TTC549 (cell line): ENCODE results near the gene TMEM131.
"Not testable (repeated sequence)": the region's sequence is repeated elsewhere in the genome, so short reads cannot be mapped to it uniquely, and the experiment has no call there.

Source experiments
- FAIRE-seq: peaks from 2 replicates; lab custom pipeline; 2012; peaks lifted over from hg19 to GRCh38; lab: Jason Lieb, UNC

The TMEM131 gene, protein sequence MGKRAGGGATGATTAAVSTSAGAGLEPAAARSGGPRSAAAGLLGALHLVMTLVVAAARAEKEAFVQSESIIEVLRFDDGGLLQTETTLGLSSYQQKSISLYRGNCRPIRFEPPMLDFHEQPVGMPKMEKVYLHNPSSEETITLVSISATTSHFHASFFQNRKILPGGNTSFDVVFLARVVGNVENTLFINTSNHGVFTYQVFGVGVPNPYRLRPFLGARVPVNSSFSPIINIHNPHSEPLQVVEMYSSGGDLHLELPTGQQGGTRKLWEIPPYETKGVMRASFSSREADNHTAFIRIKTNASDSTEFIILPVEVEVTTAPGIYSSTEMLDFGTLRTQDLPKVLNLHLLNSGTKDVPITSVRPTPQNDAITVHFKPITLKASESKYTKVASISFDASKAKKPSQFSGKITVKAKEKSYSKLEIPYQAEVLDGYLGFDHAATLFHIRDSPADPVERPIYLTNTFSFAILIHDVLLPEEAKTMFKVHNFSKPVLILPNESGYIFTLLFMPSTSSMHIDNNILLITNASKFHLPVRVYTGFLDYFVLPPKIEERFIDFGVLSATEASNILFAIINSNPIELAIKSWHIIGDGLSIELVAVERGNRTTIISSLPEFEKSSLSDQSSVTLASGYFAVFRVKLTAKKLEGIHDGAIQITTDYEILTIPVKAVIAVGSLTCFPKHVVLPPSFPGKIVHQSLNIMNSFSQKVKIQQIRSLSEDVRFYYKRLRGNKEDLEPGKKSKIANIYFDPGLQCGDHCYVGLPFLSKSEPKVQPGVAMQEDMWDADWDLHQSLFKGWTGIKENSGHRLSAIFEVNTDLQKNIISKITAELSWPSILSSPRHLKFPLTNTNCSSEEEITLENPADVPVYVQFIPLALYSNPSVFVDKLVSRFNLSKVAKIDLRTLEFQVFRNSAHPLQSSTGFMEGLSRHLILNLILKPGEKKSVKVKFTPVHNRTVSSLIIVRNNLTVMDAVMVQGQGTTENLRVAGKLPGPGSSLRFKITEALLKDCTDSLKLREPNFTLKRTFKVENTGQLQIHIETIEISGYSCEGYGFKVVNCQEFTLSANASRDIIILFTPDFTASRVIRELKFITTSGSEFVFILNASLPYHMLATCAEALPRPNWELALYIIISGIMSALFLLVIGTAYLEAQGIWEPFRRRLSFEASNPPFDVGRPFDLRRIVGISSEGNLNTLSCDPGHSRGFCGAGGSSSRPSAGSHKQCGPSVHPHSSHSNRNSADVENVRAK (N-terminal part only)

DNA sequence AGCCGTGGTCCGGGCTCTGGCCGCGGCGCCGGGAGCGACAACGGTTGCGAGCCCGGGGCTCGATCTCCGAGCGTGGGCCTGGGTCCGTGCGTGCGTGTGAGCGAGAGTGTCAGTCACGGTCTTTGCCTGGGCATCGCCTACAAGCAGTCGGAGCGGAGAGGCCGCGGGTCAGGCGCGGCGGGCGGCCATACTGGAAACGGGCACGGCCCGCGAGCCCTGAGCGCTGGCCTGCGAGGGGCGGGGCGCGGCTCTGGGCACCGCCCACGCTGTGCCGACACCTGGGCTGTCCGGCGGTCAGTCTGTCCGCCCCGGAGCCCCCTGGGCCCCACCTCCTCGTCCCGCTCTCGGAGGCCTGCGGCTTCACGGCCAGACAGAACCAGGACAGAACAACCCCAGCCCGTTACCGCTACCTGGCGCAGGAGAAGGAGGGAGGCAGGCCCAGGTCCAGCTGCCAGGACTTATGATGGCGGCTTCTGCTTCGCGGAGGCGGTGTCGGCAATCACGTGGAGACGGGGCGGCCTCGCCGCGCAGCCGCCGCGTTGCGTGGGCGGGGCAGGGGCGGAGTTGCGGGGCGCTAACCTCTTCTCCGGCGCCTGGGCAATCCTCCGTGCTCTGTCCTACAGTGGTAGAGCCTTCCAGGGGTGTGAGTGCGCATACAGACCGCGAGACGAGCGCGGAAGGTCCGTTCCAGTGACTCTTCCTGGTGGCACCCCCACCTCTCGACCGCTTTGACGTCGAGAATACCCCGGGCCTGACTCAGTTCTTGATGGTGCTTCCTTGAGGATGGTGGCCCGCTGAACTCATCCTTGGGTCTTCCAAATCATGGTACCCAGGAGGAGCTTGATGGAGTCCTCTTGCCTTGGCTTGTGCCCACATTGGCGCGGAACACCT is at the start of gene TMEM131:
TSS of gene TMEM131 (minus strand) at position 215 of the 891 bp plus-strand sequence. CDS start 286 bp downstream, outside the sequence.
- FAIRE-seq: no peak

DNA sequence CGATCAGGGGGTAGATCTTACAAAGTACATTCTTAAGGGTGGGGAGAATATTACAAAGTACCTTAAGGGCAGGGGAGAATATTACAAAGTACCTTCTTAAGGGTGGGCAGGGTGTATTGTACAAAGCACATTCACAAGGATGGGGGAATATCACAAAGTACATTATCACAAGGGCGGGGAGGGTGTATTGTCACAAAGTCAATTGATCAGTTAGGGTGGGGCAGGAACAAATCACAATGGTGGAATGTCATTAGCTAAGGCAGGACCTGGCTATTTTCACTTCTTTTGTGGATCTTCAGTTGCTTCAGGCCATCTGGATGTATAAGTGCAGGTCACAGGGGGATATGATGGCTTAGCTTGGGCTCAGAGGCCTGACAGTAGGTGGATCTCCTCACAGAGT is 49.0 kb upstream of the TMEM131 start:
- FAIRE-seq: not testable (repeated sequence)

DNA sequence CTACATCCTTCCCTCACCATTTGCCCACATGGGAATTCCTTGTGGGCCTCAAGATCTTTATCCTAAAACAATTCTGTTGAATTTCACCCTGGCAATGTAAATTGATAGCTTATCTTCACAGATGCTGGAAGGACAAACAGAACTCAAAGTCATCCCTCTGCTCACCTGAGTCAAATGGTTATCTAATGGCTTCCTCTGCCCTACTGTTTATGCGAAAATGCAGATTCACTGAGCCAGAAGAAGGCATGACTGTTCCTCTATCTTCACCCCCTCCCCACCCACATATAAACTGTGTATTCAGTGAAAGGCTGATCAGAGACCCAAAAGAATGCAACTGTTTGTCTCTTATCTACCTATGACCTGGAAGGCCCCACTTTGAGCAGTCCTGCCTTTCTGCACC is 47.4 kb upstream of the TMEM131 start:
- no peak for FAIRE-seq

DNA sequence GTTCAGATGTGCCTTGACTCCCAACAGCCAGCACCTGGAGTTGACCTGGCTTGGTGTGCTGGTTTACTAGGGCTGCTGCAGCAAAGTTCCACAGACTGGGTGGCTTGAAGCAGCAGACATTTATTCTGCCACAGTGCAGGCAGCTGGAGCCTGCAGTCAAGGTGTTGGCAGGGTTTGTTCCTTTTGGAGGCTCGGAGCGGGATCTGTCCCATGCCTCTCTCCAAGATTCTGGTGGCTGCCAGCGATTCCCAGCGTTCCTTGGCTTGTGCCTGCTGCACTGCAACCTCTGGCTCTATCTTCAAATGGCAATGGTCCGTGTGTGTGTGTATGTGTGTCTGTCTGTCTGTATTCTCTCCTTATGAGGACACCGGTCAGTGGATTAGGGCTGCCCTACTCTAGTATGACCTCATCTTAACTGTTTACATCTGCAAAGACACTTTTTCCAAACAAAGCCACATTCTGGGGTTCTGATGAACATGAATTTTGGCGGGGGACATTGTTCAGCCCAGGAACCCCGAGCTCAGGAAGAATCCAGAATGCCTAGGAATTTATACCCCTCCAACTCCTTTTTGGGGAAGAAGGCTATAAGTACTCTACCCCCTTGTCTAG is 44.7 kb upstream of the TMEM131 start:
- no peak for FAIRE-seq

DNA sequence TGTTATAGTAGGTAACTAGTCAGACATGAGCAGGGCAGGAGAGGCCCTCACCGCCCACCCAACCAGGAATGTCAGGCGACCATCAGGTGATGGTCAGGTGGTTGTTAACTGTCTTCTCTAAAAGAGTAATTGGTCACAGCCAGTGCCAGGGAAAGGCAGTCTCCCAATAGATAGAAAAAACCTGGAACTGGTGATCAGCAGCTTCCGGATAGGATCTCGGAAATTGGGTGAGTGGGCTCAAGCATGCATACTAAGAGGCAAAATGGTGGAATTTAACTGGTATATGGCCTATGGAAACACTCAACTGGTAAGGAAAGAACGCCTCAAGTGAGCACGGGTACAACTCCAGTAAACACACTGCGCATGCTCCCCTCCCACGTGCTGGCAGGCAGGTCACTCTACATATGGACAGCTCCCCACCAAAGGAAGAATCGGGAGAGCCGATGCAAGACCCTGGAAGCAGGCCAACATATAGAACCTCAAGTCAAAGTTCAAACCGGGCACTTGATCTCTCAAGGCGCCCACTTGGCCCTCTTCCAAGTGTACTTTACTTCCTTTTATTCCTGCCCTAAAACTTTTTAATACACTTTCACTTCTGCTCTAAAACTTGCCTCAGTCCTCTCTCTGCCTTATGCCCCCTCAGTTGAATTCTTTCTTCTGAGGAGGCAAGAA is 43.5 kb upstream of the TMEM131 start:
- FAIRE-seq: no peak

DNA sequence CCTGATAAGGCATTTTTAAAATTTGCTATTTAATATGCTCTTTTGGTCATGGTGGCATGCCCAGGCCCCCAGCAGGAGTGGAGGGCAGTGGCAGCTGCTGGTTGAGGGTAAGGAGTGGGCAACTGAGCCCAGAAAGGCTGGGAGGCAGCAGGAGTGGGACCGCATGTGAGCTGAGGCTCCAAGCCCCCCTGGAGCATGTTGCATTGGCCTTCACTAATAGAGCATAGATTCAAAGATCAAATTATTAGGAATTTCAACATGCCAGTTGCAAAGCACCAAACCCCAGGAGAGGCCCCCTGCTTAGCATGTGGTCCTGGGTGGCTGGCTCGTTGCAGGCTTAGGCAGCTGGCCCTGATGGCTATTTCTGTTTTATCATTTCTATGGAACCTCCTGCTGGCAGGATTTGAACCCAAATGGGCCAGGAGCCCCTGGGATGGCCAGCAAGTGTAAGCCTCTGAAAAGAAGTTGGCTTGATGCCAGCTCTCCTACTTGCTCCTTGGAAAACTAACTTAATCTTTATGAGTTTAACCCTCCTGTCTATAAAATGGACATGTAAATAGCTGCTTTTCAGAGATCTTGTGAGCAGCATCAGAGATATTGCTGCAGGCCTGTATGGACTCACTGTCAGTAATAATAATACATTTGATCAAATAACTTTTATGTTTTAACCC is 42.1 kb upstream of the TMEM131 start:
- no peak for FAIRE-seq

DNA sequence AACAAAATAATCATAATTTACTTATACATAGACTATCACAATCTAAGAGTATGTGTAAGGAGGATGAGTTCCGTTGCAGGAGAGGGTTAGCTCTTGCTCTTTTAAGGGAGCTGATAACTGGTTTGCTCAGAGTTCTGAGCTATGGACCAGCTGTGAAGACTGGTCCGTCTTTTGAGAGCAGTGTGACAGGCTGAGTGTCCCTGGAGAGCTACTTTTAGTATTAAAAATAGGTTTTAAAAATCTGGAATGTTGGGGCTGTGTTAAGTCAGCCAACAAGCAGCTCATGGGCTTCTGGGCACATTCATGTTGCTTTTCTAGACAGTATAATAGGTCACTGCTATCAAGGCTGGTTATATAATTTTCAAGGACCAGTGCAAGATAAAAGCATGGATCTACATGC is 41.5 kb upstream of the TMEM131 start:
- FAIRE-seq: no peak

DNA sequence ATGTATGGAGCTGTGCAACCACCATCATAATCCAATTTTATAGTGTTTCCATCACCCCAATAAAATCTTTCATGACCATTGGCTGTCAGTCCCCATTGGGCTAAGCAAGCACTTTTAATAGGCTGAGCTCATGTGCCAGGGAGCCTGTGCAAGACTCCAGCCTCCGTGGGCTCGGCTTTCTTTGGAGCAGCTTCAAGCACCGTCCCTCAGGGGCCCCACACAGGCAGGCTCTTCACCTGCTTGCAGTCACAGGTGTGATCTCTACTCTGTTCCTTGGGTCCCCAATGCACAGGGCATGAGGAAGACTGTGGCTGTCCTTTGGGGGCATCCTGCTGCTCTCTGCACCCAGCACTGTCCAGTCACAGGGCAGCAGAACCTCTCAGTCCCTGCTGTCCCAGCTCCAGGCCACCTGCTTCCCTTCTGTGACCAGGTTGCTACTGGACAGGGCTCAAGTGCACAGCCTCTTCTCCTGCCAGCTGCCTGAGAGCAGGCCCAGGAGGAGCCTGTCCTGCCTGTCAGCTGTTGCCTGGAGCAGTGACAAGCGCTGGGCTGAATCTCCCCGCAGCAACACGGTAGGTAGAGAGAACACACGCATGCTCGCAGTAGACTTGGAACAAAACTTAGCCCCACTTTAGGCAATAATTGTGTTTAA is 40.7 kb upstream of the TMEM131 start:
- no peak for FAIRE-seq

DNA sequence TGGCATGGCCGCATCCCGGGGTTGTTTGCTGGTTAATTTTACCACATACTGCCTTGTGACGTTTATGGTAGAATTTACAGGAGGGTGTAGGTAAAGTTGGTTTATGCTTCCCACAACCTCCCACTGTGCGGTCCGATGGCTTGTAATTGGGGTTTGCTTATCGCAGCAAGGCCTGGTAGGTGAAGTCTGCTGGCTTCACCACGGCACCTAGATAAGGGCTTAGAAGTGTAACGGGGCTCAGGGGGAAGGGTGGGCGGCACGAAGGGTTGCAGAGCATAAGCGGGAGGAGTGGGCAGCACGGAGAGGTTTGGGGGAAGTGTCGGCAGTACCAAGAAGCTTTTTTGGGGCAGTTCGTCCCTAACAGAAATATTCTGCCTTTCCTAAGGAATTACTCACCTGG is 39.0 kb upstream of the TMEM131 start:
- no peak for FAIRE-seq

DNA sequence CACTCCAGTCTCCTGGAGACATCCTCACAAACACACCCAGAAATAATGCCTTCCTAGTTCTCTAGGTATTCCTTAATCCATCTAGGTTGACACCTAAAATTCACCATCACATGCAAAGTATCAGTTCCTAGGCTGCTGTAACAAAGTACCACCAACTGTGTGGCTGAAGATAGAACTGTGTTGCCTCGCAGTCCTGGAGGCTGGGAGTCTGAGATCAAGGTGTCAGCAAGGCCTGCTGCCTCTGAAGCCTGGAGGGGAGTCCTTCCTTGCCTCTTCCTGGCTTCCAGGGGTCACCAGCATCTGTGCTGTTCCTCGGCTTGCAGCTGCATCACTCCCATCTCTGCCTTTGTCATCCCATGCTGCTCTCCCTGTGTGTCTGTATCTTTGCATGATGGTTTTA is 36.3 kb upstream of the TMEM131 start:
- no peak for FAIRE-seq

DNA sequence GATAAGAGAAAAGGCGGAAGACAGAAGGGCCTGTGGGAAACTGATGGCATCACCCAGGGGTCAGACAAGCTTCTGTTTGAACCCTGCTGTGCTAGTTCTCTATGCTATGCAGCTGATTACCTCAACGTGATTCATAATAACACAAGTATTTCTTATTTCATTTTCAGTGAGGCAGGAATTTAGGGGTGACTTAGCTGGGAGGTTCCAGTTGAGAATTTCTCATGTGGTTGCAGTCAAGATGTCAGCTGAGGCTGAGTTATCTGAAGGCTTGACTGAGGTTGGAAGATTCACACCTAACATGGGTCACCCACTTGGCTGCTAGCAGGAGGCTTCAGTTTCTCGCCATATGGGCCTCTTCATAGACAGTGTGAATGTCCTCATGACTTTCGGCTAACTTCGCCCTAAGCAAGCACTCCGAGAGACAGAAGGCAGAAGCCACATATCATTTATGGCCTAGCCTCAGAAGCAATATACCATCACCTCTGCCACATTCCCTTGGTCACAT is 34.0 kb upstream of the TMEM131 start:
- FAIRE-seq: no peak

DNA sequence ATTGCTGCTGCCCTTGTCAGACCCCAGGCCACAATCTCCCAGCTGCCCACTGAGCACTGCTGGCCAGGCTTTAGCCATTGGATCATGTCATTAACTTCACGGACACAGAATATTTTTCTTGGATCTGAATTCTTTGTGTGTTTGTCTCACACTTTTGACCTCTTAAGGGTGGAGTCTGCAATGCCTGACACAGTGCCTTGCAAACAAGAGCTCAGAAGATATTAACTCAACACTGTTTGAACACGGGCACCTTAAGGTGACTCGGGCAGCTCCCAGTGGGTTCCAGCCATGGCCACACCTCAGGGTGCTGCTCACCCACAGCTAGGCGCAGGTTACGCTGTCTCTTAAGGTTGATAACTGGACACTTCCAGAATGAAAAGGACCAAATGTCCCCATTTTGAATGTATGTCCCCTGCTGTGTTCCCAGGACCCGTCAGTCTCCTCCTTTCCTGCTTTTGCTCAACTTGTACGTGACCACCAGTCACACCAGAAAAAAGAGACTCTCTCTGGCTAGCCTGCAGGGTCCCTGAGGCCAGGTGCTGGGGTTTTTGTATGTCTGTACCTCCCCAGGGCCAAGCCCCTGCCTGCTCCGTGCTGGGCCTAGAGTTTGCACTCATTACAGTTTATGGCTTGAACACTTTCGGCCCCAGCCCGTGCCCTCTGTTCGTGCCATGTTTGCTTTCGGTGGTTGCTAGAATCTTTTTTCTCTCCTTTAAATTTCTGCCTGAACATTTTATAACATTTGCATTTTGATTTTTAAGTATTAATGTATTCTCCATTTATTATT is 33.4 kb upstream of the TMEM131 start:
- FAIRE-seq: no peak

DNA sequence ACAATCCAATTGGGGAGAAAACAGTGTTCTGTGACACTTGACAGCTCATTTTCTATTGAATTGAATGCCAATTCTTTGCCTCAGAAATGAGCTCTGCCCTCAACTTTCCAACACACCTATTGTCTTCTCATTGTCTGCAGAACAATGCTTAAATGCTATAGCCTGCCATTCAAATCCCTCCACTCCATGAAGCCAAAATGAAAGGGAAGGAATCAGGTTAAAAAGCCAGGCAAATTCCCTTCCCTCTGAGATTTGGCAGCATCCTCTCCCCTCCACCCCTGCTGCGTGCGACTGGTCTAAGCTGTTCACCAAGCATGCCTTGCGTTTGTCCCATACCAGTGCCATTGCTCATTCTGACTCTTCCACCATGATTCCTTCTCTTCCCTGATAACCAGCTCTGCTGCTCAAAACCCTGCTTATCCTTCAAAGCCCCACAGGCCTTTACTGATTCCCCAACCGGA is 32.4 kb upstream of the TMEM131 start:
- FAIRE-seq: no peak

DNA sequence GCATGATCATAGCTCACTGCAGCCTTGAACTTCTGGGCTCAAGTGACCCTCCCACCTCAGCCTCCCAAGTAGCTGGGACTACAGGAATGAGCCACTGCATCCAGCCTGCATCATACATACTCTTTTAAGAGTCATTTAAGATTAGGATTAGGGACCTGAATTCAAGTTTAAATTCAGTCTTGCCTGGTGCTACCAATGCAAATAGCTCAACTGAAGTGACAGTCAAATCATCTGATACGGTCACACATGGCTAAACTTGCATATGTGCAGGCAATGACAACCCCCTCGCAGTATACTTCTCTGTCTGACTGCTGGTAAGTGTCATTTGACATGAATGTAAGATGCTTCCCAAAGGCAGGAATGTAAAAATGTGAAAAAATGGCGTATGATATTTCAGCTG is 31.8 kb upstream of the TMEM131 start:
- no peak for FAIRE-seq

DNA sequence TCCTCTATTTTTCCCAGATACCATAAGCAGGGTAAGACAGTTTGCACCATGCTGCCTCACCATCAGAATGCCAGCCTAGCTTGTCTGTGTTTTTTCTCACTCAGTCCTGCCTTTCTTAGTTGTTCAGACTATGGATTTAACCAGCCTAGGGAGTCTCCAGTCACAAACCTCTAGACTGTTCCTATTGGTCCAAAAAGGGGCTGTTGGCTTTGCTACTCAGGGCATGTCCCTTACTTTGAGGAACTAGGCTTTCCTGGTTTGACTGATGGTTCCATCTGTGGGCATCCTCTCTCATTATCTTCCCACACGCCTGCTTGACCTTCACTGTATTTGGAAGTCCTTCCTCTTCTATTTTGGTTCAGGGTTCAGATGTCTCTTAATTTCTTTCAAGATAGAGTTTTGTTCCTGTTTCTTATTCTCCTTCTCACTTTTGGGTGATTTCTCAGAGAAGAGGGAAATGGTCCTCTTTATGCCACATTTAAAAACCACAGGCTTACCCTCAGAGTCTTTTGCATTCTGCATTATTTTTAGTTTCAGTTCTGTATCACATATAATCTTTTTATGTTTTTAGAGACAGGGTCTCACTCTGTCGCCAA is 31.3 kb upstream of the TMEM131 start:
- FAIRE-seq: no peak

DNA sequence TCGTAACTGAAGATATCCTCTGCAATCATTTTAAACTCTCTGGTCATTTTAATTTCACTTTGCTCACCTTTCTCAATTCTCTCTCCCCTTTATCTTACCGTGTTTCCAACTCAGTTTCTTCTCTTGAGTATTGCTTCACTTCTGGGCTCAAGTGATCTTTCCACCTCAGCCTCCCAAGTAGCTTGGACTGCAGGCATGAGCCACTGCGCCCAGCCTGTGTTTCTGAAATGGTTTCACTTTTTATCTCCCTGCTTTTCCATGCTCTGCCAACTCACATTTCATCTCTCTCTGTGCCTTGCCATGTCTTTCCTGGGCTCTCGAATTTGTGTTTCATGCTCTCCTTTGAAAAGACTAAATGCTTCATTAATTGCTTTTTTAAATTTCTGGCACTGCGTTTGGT is 30.5 kb upstream of the TMEM131 start:
- FAIRE-seq: no peak

DNA sequence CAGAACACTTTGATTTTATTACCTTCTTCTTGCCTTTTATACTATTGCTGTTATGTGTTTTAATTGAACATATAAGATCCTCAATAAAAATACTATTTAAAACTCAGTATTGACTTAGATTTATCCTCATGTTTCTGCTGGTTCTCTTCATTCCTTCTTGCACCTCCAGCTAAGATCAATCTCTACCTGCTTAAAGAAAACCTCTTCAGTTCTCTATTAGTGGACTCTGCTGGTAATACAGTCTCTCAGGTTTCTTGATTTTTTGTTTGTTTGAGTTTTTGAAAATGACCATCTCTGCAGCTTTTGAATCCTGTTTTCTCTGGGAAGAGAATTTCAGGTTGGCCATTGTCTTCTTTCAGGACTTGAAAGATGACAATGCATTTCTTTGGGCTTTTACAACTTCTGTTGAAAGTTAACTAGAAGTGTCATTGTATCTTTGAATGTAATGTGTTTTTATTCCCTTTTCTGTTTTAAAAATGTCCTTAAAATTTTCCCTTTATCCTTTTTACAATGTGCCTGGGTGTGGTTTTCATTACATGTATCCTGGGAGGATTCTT is 29.8 kb upstream of the TMEM131 start:
- FAIRE-seq: no peak

DNA sequence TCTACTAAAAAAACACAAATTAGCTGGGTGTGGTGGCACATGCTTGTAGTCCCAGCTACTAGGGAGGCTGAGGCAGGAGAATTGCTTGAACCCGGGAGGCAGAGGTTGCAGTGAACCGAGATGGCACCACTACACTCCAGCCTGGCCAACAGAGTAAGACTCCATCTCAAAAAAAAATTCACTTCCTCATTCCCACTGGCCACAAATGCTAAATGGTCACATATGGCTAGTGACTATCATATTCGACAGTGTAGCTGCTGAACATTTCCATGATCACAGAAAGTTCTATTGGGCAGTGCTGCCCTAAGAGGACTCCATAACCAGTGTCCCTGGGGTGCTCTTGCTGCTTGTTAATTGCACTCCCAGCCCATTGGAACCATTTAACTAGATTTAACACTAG is 26.3 kb upstream of the TMEM131 start:
- FAIRE-seq: not testable (repeated sequence)
